Measurements from ENCODE around the gene ABCF2. TPM values are rescaled to one million over a fixed set of nuclear protein-coding genes. Genes with fewer than 3 reads are reported as not detected.

The ABCF2 gene
- total RNA-seq, 1 donor from 2014 or later: 85.8 TPM

DNA sequence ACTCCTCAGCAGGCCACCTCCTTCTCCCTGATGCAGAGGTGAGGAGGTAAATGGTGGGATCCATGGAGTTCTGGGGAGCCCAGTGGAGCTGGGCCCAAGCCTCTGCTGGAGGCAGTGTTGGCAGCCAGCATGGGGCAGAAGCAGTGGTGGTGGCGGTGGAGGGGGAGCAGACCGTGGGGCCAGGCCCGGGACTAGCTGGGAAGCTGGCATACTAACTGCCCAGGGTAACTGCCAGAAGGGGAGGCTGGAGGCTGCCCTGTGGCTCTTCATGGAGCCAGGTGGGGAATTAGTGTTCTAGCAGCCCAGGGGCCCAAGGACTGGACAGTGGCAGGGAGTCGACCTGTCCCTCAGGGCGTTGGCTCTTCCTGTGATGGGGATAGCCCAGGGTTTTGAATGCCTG is 37.6 kb upstream of the ABCF2 start:
- no peak overlapping the region for H3K4me3 ChIP-seq (ENCODE audit: low read depth, low read length)
- peaks cover 2% of the 10 kb centered on the region for H3K27me3 ChIP-seq (ENCODE audit: control insufficient read depth, insufficient read depth, low read length)
- no peaks in the 10 kb centered on the region for H3K36me3 ChIP-seq (ENCODE audit: control insufficient read depth, insufficient read depth, low read length)
- DNase-seq (ENCODE audit: low read depth): no peak
- TF ChIP-seq CTCF (IDR thresholded peaks at IDR 0.05; ENCODE audit: insufficient read depth, low read length, severe bottlenecking): no peak
- FAIRE-seq: no peak

DNA sequence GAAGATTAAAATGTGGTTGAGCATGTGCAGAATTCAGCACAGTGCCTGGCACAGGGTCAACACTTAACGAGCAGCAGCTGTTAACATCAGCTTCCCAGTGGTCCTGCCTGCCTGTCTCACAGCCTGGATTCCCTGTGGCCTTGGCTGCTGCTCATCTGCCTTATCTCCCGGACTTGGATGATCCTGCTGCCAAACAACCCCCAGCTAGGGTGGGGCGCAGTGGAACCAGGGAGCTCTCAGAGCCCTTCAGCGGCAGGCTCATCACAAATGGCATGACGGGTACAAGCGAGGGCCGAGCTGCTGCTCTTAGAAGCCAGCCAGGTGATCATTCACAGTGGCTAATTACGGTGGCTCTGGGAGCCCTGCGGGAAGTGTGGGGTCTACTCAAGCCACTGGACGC is 34.5 kb upstream of the ABCF2 start:
- Histone ChIP-seq H3K4me3 (ENCODE audit: low read depth, low read length) (no peak overlapping the region), H3K36me3 (ENCODE audit: control insufficient read depth, insufficient read depth, low read length) (no peaks in the 10 kb centered on the region), H3K27me3 (ENCODE audit: control insufficient read depth, insufficient read depth, low read length) (peaks cover 7% of the 10 kb centered on the region)
- DNase-seq (ENCODE audit: low read depth) (no peak), FAIRE-seq (no peak)
- no peak for TF ChIP-seq CTCF (IDR thresholded peaks at IDR 0.05; ENCODE audit: insufficient read depth, low read length, severe bottlenecking)

DNA sequence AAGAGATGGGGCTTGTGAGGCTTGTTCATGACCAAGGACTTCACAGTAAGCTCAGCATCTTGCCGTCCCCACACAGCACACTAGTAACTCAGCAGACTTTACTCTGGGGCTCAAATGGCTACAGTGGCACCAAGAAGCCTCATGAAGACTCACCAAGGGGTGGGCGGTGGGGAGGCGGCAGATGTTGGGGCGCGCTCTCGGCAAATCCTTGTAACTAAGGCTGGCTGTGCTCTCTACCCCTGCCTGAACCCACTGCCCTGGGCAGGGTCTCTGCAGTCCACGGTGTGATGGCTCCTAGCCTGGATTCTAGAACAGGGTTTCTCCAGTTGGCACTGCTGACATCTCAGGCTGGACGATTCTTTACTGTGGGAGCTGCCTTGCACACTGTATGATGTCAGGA is 33.9 kb upstream of the ABCF2 start:
- DNase-seq (ENCODE audit: low read depth) (no peak), FAIRE-seq (no peak)
- Histone ChIP-seq H3K4me3 (ENCODE audit: low read depth, low read length) (no peak overlapping the region), H3K36me3 (ENCODE audit: control insufficient read depth, insufficient read depth, low read length) (no peaks in the 10 kb centered on the region), H3K27me3 (ENCODE audit: control insufficient read depth, insufficient read depth, low read length) (peaks cover 10% of the 10 kb centered on the region)
- TF ChIP-seq CTCF (IDR thresholded peaks at IDR 0.05; ENCODE audit: insufficient read depth, low read length, severe bottlenecking): no peak

DNA sequence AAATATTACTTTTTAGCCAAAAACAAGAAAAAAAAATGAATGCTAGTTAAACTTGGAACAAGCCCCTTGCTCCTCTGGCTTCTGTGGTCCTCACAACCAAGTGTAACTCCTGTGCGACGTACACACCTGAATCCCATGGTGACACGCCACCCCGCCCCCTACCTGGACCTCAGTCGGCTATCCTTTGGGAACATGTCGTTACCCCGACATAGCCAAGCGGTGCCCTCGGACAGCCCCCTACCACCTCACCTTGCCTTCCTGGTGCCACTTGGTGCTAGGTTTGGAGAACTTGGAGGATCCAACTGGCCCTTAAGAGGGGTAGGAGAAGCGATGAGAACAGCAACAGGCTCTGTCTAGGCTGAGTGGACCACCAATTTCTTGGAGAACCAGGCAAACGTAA is 33.5 kb upstream of the ABCF2 start:
- DNase-seq (ENCODE audit: low read depth) (no peak), FAIRE-seq (no peak)
- TF ChIP-seq CTCF (IDR thresholded peaks at IDR 0.05; ENCODE audit: insufficient read depth, low read length, severe bottlenecking): no peak
- H3K27me3 ChIP-seq (ENCODE audit: control insufficient read depth, insufficient read depth, low read length): peaks cover 10% of the 10 kb centered on the region
- H3K36me3 ChIP-seq (ENCODE audit: control insufficient read depth, insufficient read depth, low read length): no peaks in the 10 kb centered on the region
- no peak overlapping the region for H3K4me3 ChIP-seq (ENCODE audit: low read depth, low read length)

GRCh38 chr7:151257990-151258389 is 31.0 kb upstream of the ABCF2 start:
- Histone ChIP-seq H3K27me3 (ENCODE audit: control insufficient read depth, insufficient read depth, low read length) (peaks cover 13% of the 10 kb centered on the region), H3K4me3 (ENCODE audit: low read depth, low read length) (no peak overlapping the region), H3K36me3 (ENCODE audit: control insufficient read depth, insufficient read depth, low read length) (no peaks in the 10 kb centered on the region)
- no peak for TF ChIP-seq CTCF (IDR thresholded peaks at IDR 0.05; ENCODE audit: insufficient read depth, low read length, severe bottlenecking)
- no peak for FAIRE-seq
- no peak for DNase-seq (ENCODE audit: low read depth)

- no peak for TF ChIP-seq CTCF (IDR thresholded peaks at IDR 0.05; ENCODE audit: insufficient read depth, low read length, severe bottlenecking)
- H3K27me3 ChIP-seq (ENCODE audit: control insufficient read depth, insufficient read depth, low read length): peaks cover 13% of the 10 kb centered on the region
- DNase-seq (ENCODE audit: low read depth) (no peak), FAIRE-seq (no peak)
- H3K36me3 ChIP-seq (ENCODE audit: control insufficient read depth, insufficient read depth, low read length): no peaks in the 10 kb centered on the region
- no peak overlapping the region for H3K4me3 ChIP-seq (ENCODE audit: low read depth, low read length)
Observed at GRCh38 chr7:151256410-151257045, 29.5 kb upstream of the ABCF2 start.

Data from bronchial epithelial cell (primary cell).